ENCODE measurements around the gene RUNX3.
"Not testable (repeated sequence)": the region's sequence is repeated elsewhere in the genome, so short reads cannot be mapped to it uniquely, and the experiment has no call there.

RUNX3 gene

DNA sequence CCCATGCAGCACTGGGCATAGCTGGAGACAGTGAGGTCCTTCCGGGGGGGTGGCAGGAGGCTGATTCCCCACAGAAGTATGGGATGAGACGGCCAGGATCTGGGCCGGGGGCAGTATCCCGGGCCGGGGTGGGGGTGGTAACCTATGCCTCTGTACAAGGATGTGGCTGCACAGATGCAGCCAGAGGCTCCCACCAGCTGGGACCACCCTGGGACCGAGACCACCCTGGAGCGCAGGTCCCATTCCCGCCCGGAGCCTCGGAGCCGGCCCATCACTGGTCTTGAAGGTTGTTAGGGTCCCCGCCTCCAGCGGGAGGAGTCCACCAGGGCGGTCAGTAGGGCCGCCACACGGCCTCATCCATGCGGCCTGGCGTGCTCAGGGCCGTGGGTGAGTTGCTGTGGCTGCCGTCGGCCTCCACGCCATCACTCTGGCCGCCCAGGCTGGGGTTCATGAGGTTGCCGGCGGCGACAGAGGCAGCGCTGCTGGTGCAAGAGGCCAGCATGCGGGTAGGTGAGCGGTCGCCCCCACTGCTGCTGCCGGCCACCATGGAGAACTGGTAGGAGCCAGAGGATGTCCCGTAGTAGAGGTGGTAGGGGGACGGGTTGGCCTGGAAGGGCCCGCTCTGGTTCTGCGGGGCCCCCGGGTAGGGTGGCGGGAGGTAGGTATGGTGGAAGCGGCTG lies 28.1 kb downstream of the RUNX3 start:
- DNase-seq (ENCODE audit: low spot score), result peak; percentile 46

- DNase-seq (ENCODE audit: low spot score), result no peak
Observed at GRCh38 chr1:24900985-24901781, 28.9 kb downstream of the RUNX3 start.

GRCh38 chr1:24900486-24900849 lies 29.6 kb downstream of the RUNX3 start:
- DNase-seq (ENCODE audit: low spot score), result no peak

- no peak for DNase-seq (ENCODE audit: low spot score)
Observed at GRCh38 chr1:24899581-24900485, 30.2 kb downstream of the RUNX3 start.

GRCh38 chr1:24898909-24899439 lies 31.1 kb downstream of the RUNX3 start:
- no peak for DNase-seq (ENCODE audit: low spot score)

GRCh38 chr1:24898152-24898908 lies 31.7 kb downstream of the RUNX3 start:
- peak; percentile 77 for DNase-seq (ENCODE audit: low spot score)

- no peak for DNase-seq (ENCODE audit: low spot score)
Observed at GRCh38 chr1:24897263-24898151, 32.6 kb downstream of the RUNX3 start.

DNA sequence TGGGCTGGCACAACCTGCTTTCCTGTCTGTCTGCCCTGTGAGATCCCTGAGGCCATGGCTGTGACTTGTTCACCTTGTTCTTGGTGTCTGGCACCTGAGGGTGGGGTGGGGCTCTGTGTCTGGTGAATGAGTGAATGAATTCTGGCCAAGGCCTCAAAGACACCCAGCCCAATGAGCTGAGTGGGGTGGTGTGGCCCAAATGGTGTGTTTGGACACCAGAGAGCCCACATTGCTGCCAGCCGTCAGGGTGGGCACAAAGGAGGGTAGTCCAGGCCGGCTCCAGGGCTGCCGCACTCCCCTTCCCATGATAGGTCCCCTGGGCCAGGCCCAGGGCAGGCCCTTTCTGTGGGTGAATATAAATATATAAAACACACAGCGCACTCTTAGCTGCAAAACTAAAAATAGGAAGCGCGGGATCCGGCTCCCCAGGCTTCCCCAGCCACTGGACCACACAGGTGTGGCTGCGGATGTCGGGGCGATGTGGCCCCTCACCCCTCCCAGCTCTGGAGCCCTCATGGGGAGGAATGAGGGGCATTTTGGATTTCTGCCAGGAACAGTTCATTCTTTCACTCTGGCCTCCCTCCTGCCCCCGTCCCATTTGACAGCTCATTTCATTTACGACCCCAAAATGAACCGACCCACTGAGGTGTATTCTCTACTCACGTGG lies 33.3 kb downstream of the RUNX3 start:
- DNase-seq (ENCODE audit: low spot score), result peak; percentile 39

GRCh38 chr1:24896176-24896575 lies 33.9 kb downstream of the RUNX3 start:
- no peak for DNase-seq (ENCODE audit: low spot score)

DNA sequence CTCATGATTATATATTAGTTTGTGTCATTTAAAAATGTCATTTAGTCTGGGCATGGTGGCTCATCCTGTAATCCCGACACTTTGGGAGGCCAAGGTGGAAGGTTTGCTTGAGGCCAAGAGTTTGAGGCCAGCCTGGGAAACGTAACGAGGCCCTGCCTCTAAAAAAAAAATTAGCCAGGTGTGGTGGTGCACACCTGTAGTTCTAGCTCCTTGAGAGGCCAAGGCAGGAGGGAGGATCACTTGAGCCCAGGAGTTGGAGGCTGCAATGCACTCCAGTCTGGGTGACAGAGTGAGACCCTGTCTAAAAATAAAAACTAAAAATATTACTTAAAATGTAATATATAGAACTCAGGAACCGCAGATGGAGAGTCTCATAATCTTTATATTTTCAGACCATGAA lies 34.6 kb downstream of the RUNX3 start:
- DNase-seq (ENCODE audit: low spot score), result no peak

DNA sequence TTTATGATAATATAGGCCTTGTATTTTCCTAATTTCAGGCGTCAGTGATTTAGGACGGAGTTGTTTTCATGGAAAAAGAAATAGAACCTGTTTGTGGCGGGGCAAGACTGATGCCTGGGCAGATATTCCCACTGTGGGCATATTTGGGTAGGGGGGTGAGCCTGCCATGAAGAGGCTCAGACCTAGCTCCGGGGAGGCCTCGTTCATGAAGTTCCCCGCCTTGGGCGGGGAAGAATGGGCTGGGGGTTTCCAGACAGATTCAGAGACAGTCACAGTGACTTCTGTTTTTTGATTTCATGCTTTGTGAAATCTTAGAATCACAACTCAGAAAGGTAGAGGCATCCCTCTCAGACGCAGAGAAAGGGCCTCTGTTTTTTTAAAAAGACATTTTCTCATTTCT lies 36.1 kb downstream of the RUNX3 start:
- no peak for DNase-seq (ENCODE audit: low spot score)

GRCh38 chr1:24893431-24893830 lies 36.6 kb downstream of the RUNX3 start:
- DNase-seq (ENCODE audit: low spot score), result peak; percentile 26

- DNase-seq (ENCODE audit: low spot score), result peak; percentile 13
Observed at GRCh38 chr1:24892188-24893153, 37.6 kb downstream of the RUNX3 start.

DNA sequence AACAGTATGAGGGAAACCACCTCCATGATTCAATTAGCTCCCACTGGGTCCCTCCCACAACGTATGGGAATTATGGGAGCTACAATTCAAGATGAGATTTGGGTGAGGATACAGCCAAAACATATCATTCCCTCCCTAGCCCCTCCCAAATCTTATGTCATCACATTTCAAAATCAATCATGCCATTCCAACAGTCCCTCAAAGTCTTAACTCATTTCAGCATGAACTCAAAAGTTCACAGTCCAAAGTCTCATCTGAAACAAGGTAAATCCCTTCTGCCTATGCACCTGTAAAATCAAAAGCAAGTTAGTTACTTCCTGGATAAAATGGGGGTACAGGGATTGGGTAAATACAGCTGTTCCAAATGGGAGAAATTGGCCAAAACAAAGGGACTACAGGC lies 38.7 kb downstream of the RUNX3 start:
- DNase-seq (ENCODE audit: low spot score), result not testable (repeated sequence)

GRCh38 chr1:24890887-24891286 lies 39.2 kb downstream of the RUNX3 start:
- peak; percentile 2 for DNase-seq (ENCODE audit: low spot score)

- peak; percentile 3 for DNase-seq (ENCODE audit: low spot score)
Observed at GRCh38 chr1:24888971-24889676, 41.0 kb downstream of the RUNX3 start.

GRCh38 chr1:24888061-24888970 lies 41.8 kb downstream of the RUNX3 start:
- peak; percentile 19 for DNase-seq (ENCODE audit: low spot score)

All from ecto neural progenitor cell (in vitro differentiated cells).